ENCODE results near the gene PLEK2. TPM values are rescaled to one million over a fixed set of nuclear protein-coding genes. Genes with fewer than 3 reads are reported as not detected.
"Not testable (repeated sequence)": the region's sequence is repeated elsewhere in the genome, so short reads cannot be mapped to it uniquely, and the experiment has no call there.

PLEK2 gene
- total RNA-seq (2014; rRNA removed; shearing (Covaris generic)): 0.80 and 1.3 TPM in 2 replicates

- DNase-seq (ENCODE audit: low spot score): no peak
- in situ Hi-C loops (cut with HindIII; ENCODE audit: low sequenced_read_pairs): no loop called here
These were observed at the start of gene PLEK2 for GRCh38 chr14:67411820-67412421. TSS of gene PLEK2 (minus strand) at chr14:67412165. CDS start at chr14:67412059, 106 bp downstream.

GRCh38 chr14:67461341-67461985, 49.5 kb upstream of the PLEK2 start:
- DNase-seq (ENCODE audit: low spot score): peak; percentile 88
- in situ Hi-C loops (cut with HindIII; ENCODE audit: low sequenced_read_pairs): no loop called here

GRCh38 chr14:67459336-67459735, 47.4 kb upstream of the PLEK2 start:
- in situ Hi-C loops (cut with HindIII; ENCODE audit: low sequenced_read_pairs): no loop called here
- no peak for DNase-seq (ENCODE audit: low spot score)

GRCh38 chr14:67457782-67458181, 45.8 kb upstream of the PLEK2 start:
- in situ Hi-C loops (cut with HindIII; ENCODE audit: low sequenced_read_pairs): no loop called here
- DNase-seq (ENCODE audit: low spot score): peak; percentile 88

- no peak for DNase-seq (ENCODE audit: low spot score)
- in situ Hi-C loops (cut with HindIII; ENCODE audit: low sequenced_read_pairs): no loop called here
These were observed 44.8 kb upstream of the PLEK2 start for GRCh38 chr14:67456732-67457131.

GRCh38 chr14:67453575-67454300, 41.8 kb upstream of the PLEK2 start:
- in situ Hi-C loops (cut with HindIII; ENCODE audit: low sequenced_read_pairs): no loop called here
- DNase-seq (ENCODE audit: low spot score): peak; percentile 91

- in situ Hi-C loops (cut with HindIII; ENCODE audit: low sequenced_read_pairs); DNase-seq (ENCODE audit: low spot score): not testable (repeated sequence)
These were observed 39.7 kb upstream of the PLEK2 start for GRCh38 chr14:67451667-67452066.

- in situ Hi-C loops (cut with HindIII; ENCODE audit: low sequenced_read_pairs): no loop called here
- peak; percentile 63 for DNase-seq (ENCODE audit: low spot score)
These were observed 37.1 kb upstream of the PLEK2 start for GRCh38 chr14:67449096-67449495.

- in situ Hi-C loops (cut with HindIII; ENCODE audit: low sequenced_read_pairs): no loop called here
- no peak for DNase-seq (ENCODE audit: low spot score)
These were observed 35.0 kb upstream of the PLEK2 start for GRCh38 chr14:67447033-67447381.

GRCh38 chr14:67446371-67447032, 34.5 kb upstream of the PLEK2 start:
- in situ Hi-C loops (cut with HindIII; ENCODE audit: low sequenced_read_pairs): no loop called here
- DNase-seq (ENCODE audit: low spot score): peak; percentile 36

- in situ Hi-C loops (cut with HindIII; ENCODE audit: low sequenced_read_pairs): no loop called here
- no peak for DNase-seq (ENCODE audit: low spot score)
These were observed 32.4 kb upstream of the PLEK2 start for GRCh38 chr14:67444395-67444794.

- DNase-seq (ENCODE audit: low spot score): no peak
These were observed 30.4 kb upstream of the PLEK2 start for GRCh38 chr14:67442139-67442906.

GRCh38 chr14:67441672-67442071, 29.7 kb upstream of the PLEK2 start:
- no peak for DNase-seq (ENCODE audit: low spot score)
- in situ Hi-C loops (cut with HindIII; ENCODE audit: low sequenced_read_pairs): no loop called here

More at GRCh38 chr14:67442139-67442906, 30.4 kb upstream of the PLEK2 start:
- in situ Hi-C loops (cut with HindIII; ENCODE audit: low sequenced_read_pairs): no loop called here

GRCh38 chr14:67441256-67441655, 29.3 kb upstream of the PLEK2 start:
- DNase-seq (ENCODE audit: low spot score): no peak
- in situ Hi-C loops (cut with HindIII; ENCODE audit: low sequenced_read_pairs): no loop called here

- peak; percentile 24 for DNase-seq (ENCODE audit: low spot score)
- in situ Hi-C loops (cut with HindIII; ENCODE audit: low sequenced_read_pairs): no loop called here
These were observed 28.5 kb upstream of the PLEK2 start for GRCh38 chr14:67440513-67440912.

- in situ Hi-C loops (cut with HindIII; ENCODE audit: low sequenced_read_pairs): no loop called here
These were observed 27.0 kb upstream of the PLEK2 start for GRCh38 chr14:67438969-67439368.

GRCh38 chr14:67436006-67436866, 24.3 kb upstream of the PLEK2 start:
- DNase-seq (ENCODE audit: low spot score): peak; percentile 67
- in situ Hi-C loops (cut with HindIII; ENCODE audit: low sequenced_read_pairs): no loop called here

More at GRCh38 chr14:67438969-67439368, 27.0 kb upstream of the PLEK2 start:
- DNase-seq (ENCODE audit: low spot score): no peak

- no peak for DNase-seq (ENCODE audit: low spot score)
- in situ Hi-C loops (cut with HindIII; ENCODE audit: low sequenced_read_pairs): no loop called here
These were observed 23.6 kb upstream of the PLEK2 start for GRCh38 chr14:67435603-67436002.
